Measurements from ENCODE around the gene P2RY6. TPM values are rescaled to one million over a fixed set of nuclear protein-coding genes. Genes with fewer than 3 reads are reported as not detected.

The P2RY6 gene
- total and polyA plus RNA-seq, 2 of the 4 experiments (the other 2 are of a cell fraction): 0.44 TPM; not detected in 1

- no CpG with 5 or more reads among the region's 4 CpGs for WGBS, 2 experiments (ENCODE audit: extremely low coverage in 2 of 2, insufficient read length in 1 of 2)
- Histone ChIP-seq H3K4me3 (ENCODE audit: insufficient read depth, low read depth, low read length) (no peak overlapping the region), H2AFZ (replicated peaks; ENCODE audit: low read length, poor library complexity) (no peak overlapping the region), H2AK5ac (ENCODE audit: low read depth, low read length) (no peak overlapping the region), H3K18ac (ENCODE audit: low read depth, low read length) (no peak overlapping the region), H3K27me3 (ENCODE audit: control insufficient read depth, insufficient read depth, low read length) (peaks cover 53% of the 10 kb centered on the region), H4K91ac (ENCODE audit: insufficient read depth, low read depth, low read length) (no peak overlapping the region), H4K5ac (ENCODE audit: low read depth, low read length) (no peak overlapping the region), H3K23ac (ENCODE audit: low read depth, low read length) (no peak overlapping the region), H3K9me3 (ENCODE audit: control insufficient read depth, insufficient read depth, low read length) (no peaks in the 10 kb centered on the region), H3K4ac (ENCODE audit: low read depth, low read length) (no peak overlapping the region), H3K56ac (ENCODE audit: extremely low read depth, insufficient read depth, low read length) (no peak overlapping the region), H3K4me1 (ENCODE audit: control insufficient read depth, insufficient read depth, low read length) (0 out of 2 replicates have a peak, but pooled peaks cover 2% of the 10 kb centered on the region), H3K27ac (ENCODE audit: insufficient read depth, low read length) (no peak overlapping the region), H3K9me1 (ENCODE audit: insufficient read depth, low read length) (no peaks in the 10 kb centered on the region; the same call in 1 of the 2 replicates), H2BK120ac (ENCODE audit: low read depth, low read length) (no peak overlapping the region), H3K9ac (ENCODE audit: low read depth, low read length) (no peak overlapping the region), H2BK20ac (ENCODE audit: low read depth, low read length) (no peak overlapping the region), H4K8ac (ENCODE audit: low read depth in 2 of 2, low read length in 2 of 2) (no peak overlapping the region), H4K20me1 (ENCODE audit: insufficient read depth, low read length) (no peaks in the 10 kb centered on the region), H2AK9ac (replicated peaks; ENCODE audit: low read depth, low read length, poor library complexity) (no peak overlapping the region), H2BK5ac (ENCODE audit: low read depth, low read length, poor library complexity, severe bottlenecking) (no peak overlapping the region), H3K36me3 (ENCODE audit: control insufficient read depth, insufficient read depth, low read length) (no peaks in the 10 kb centered on the region), H3K14ac (replicated peaks; ENCODE audit: low read depth, low read length) (no peak overlapping the region), H2BK15ac (ENCODE audit: low read depth, low read length) (no peak overlapping the region), H3K4me2 (ENCODE audit: low read depth, low read length) (no peak overlapping the region), H3K79me1 (ENCODE audit: low read depth in 1 of 2, low read length in 2 of 2) (no peaks in the 10 kb centered on the region)
- dilution Hi-C loops (cut with HindIII; ENCODE audit: low sequenced_read_pairs, unreplicated experiment) (no loop called here), intact Hi-C loops (cut with micrococcal nuclease) (no loop called here), in situ Hi-C loops (cut with MboI; ENCODE audit: low sequenced_read_pairs) (no loop called here)
- ATAC-seq (ENCODE audit: low read depth) (no peak), DNase-seq (no peak)
- ChIA-PET POLR2A (ENCODE audit: unreplicated experiment) (no interaction called here), CTCF (interaction anchor here (1.5 kb wide), 1 partner anchor 24 kb away, joined by 4 read pairs; no protein-coding TSS in a partner anchor)
- BruUV-seq (replicated peaks): no TSS peak
- TF ChIP-seq ELK1 (IDR thresholded peaks at IDR 0.05; ENCODE audit: borderline replicate concordance, low read depth, low read length) (no peak), CHD1 (IDR thresholded peaks at IDR 0.05; ENCODE audit: low read depth, low read length) (no peak), RFX5 (IDR thresholded peaks at IDR 0.05; ENCODE audit: low read depth, low read length) (no peak)
Measured at GRCh38 chr11:73265278-73265810, 6.8 kb upstream of the P2RY6 start.

Data from IMR-90 (cell line).